ENCODE measurements around the gene INSIG1. TPM values are rescaled to one million over a fixed set of nuclear protein-coding genes. Genes with fewer than 3 reads are reported as not detected.

INSIG1 gene
- total RNA-seq, 1 donor from 2014 or later: 81.5 TPM

GRCh38 chr7:155269766-155270585 lies 27.7 kb upstream of the INSIG1 start:
- no peak for DNase-seq (ENCODE audit: low read depth, low spot score)
- H3K36me3 Mint-ChIP-seq (ENCODE audit: low read depth): no peaks in the 10 kb centered on the region
- H3K27me3 Mint-ChIP-seq (ENCODE audit: low read depth): no peaks in the 10 kb centered on the region
- no peak overlapping the region for H3K4me3 Mint-ChIP-seq
- TF ChIP-seq CTCF (conservative IDR thresholded peaks at IDR 0.05): no peak
- H3K9me3 Mint-ChIP-seq: no peaks in the 10 kb centered on the region
- H3K4me1 Mint-ChIP-seq: peaks cover 6% of the 10 kb centered on the region
- no peak overlapping the region for H3K27ac Mint-ChIP-seq (ENCODE audit: unreplicated experiment)

GRCh38 chr7:155270861-155271260 lies 26.8 kb upstream of the INSIG1 start:
- Mint-ChIP-seq H3K27me3 (ENCODE audit: low read depth) (no peaks in the 10 kb centered on the region), H3K4me1 (peaks cover 3% of the 10 kb centered on the region), H3K27ac (ENCODE audit: unreplicated experiment) (no peak overlapping the region), H3K9me3 (no peaks in the 10 kb centered on the region), H3K4me3 (no peak overlapping the region), H3K36me3 (ENCODE audit: low read depth) (no peaks in the 10 kb centered on the region)
- no peak for TF ChIP-seq CTCF (conservative IDR thresholded peaks at IDR 0.05)
- DNase-seq (ENCODE audit: low read depth, low spot score): no peak

GRCh38 chr7:155274633-155275355 lies 22.9 kb upstream of the INSIG1 start:
- Mint-ChIP-seq H3K9me3 (no peaks in the 10 kb centered on the region), H3K4me1 (no peaks in the 10 kb centered on the region), H3K36me3 (ENCODE audit: low read depth) (no peaks in the 10 kb centered on the region), H3K27me3 (ENCODE audit: low read depth) (no peaks in the 10 kb centered on the region), H3K4me3 (no peak overlapping the region), H3K27ac (ENCODE audit: unreplicated experiment) (no peak overlapping the region)
- DNase-seq (ENCODE audit: low read depth, low spot score): no peak
- TF ChIP-seq CTCF (conservative IDR thresholded peaks at IDR 0.05): no peak

- Mint-ChIP-seq H3K4me1 (peaks cover 5% of the 10 kb centered on the region), H3K36me3 (ENCODE audit: low read depth) (no peaks in the 10 kb centered on the region), H3K4me3 (no peak overlapping the region), H3K27me3 (ENCODE audit: low read depth) (no peaks in the 10 kb centered on the region), H3K9me3 (no peaks in the 10 kb centered on the region), H3K27ac (ENCODE audit: unreplicated experiment) (no peak overlapping the region)
- DNase-seq (ENCODE audit: low read depth, low spot score): no peak
- no peak for TF ChIP-seq CTCF (conservative IDR thresholded peaks at IDR 0.05)
Observed at GRCh38 chr7:155276042-155276799, 21.5 kb upstream of the INSIG1 start.

GRCh38 chr7:155276800-155277375 lies 20.8 kb upstream of the INSIG1 start:
- Mint-ChIP-seq H3K27me3 (ENCODE audit: low read depth) (no peaks in the 10 kb centered on the region), H3K4me1 (peaks cover 5% of the 10 kb centered on the region), H3K36me3 (ENCODE audit: low read depth) (no peaks in the 10 kb centered on the region), H3K27ac (ENCODE audit: unreplicated experiment) (no peak overlapping the region), H3K4me3 (no peak overlapping the region), H3K9me3 (no peaks in the 10 kb centered on the region)
- no peak for DNase-seq (ENCODE audit: low read depth, low spot score)
- no peak for TF ChIP-seq CTCF (conservative IDR thresholded peaks at IDR 0.05)

Measured in neural crest cell (in vitro differentiated cells).